Gastrocnemius medialis (tissue), 4 donors: ENCODE results near the gene LIN7C. TPM values are rescaled to one million over a fixed set of nuclear protein-coding genes. Genes with fewer than 3 reads are reported as not detected.

Experiments
- ATAC-seq, 2 donors: fragments of 150-250 bp; one replicate each; pipeline ENCODE4 v1.9.1; 2016
- DNase-seq, 2 donors: peaks; one replicate each; pipeline ENCODE4 v3.0.0-alpha.2; 2019
- H3K27ac ChIP-seq, 4 donors: fragments of 200-600 bp; sonication (generic); 1 replicate in 1 of 4; 2 replicates in 3 of 4; pipeline ENCODE4 v1.5.1; 2016 to 2018; ENCODE audit warnings: mild to moderate bottlenecking in 2 of 4, moderate library complexity in 1 of 4
- H3K27me3 ChIP-seq, 3 donors: fragments of 200-600 bp; sonication (generic) in 2 of 3; 1 replicate in 1 of 3; 2 replicates in 2 of 3; pipeline versions ENCODE4 v1.5.1 to v1.6.0; 2016 to 2019; ENCODE audit warnings: mild to moderate bottlenecking in 1 of 3, moderate library complexity in 1 of 3
- H3K36me3 ChIP-seq, 2 donors: fragments of 200-600 bp; sonication (generic) in 1 of 2; one replicate each; pipeline ENCODE4 v1.5.1; 2017 to 2018
- H3K4me1 ChIP-seq, 2 donors: fragments of 200-600 bp; sonication (generic) in 1 of 2; one replicate each; pipeline ENCODE4 v1.5.1; 2016 to 2017; ENCODE audit warnings: mild to moderate bottlenecking in 2 of 2
- H3K4me3 ChIP-seq, 4 donors: fragments of 200-600 bp; sonication (generic) in 3 of 4; 1 replicate in 1 of 4; 2 replicates in 3 of 4; pipeline ENCODE4 v1.5.1; 2016 to 2019; ENCODE audit warnings: mild to moderate bottlenecking in 2 of 4
- H3K9me3 ChIP-seq, 3 donors: fragments of 200-600 bp; sonication (generic) in 2 of 3; 1 replicate in 1 of 3; 2 replicates in 2 of 3; pipeline ENCODE4 v1.5.1; 2016 to 2019
- CTCF ChIP-seq, 5 experiments: fragments of 450-650 bp in 3 of 5; fragments of 200-600 bp in 2 of 5; sonication (generic) in 2 of 5; IDR thresholded peaks in 4 of 5; conservative IDR thresholded peaks in 1 of 5; 1 replicate in 4 of 5; 2 replicates in 1 of 5; pipeline ENCODE4 v1.5.1; 2016 to 2019; ENCODE audit warnings: antibody characterized with exemption in 5 of 5, mild to moderate bottlenecking in 3 of 5, moderate library complexity in 3 of 5
- POLR2A ChIP-seq, 2 donors: fragments of 450-650 bp; IDR thresholded peaks; one replicate each; pipeline ENCODE4 v1.6.1; 2017; ENCODE audit warnings: antibody characterized with exemption in 2 of 2, mild to moderate bottlenecking in 2 of 2, moderate library complexity in 2 of 2
- in situ Hi-C, 4 donors: fragments of 200-750 bp; cut with MboI; loops; one replicate each; pipeline versions ENCODE4 v1.15.0 to v1.8.0; 2017; ENCODE audit warnings: low sequenced_read_pairs in 4 of 4
- intact Hi-C: fragments of 100-400 bp; cut with DNase I; formaldehyde crosslinking; loops from one replicate; pipeline ENCODE4 v1.15.1; 2023; ENCODE audit warnings: low total_unique reads
- total RNA-seq, 4 donors: library from RNA; depleted of rRNA; stranded (reverse); fragments of >200 nt; gene quantifications; one replicate each; pipeline versions ENCODE4 v1.1.0 to v1.2.3, GENCODE V29; 2016

LIN7C gene
- total RNA-seq, 4 donors from 2014 or later: 10.6 to 22.8 (median 13.8) TPM

GRCh38 chr11:27456795-27457329 is 49.7 kb downstream of the LIN7C start:
- no peaks in the 10 kb centered on the region for H3K9me3 ChIP-seq
- H3K27ac ChIP-seq: no peak overlapping the region
- DNase-seq (no peak), ATAC-seq (no peak)
- intact Hi-C loops: no loop called here
- no peaks in the 10 kb centered on the region for H3K36me3 ChIP-seq
- H3K4me1 ChIP-seq: peaks cover 1% of the 10 kb centered on the region in 2 donors
- in situ Hi-C loops: no loop called here
- TF ChIP-seq CTCF (IDR thresholded peaks at IDR 0.05 in 4 of 5, conservative IDR thresholded peaks at IDR 0.05 in 1 of 5) (no peak), POLR2A (IDR thresholded peaks at IDR 0.05) (no peak)
- H3K27me3 ChIP-seq: no peaks in the 10 kb centered on the region
- no peak overlapping the region for H3K4me3 ChIP-seq

GRCh38 chr11:27456140-27456794 is 50.3 kb downstream of the LIN7C start:
- in situ Hi-C loops: no loop called here
- H3K4me1 ChIP-seq: peaks cover 7% of the 10 kb centered on the region in 2 donors
- no peak for DNase-seq

GRCh38 chr11:27455667-27456066 is 50.9 kb downstream of the LIN7C start:
- no peaks in the 10 kb centered on the region for H3K27me3 ChIP-seq
- peaks cover 8 to 13% of the 10 kb centered on the region in 2 donors for H3K4me1 ChIP-seq
- H3K36me3 ChIP-seq: no peaks in the 10 kb centered on the region
- no peak overlapping the region for H3K4me3 ChIP-seq
- DNase-seq (no peak), ATAC-seq (no peak)
- no peak overlapping the region for H3K27ac ChIP-seq
- in situ Hi-C loops (no loop called here), intact Hi-C loops (no loop called here)
- H3K9me3 ChIP-seq: no peaks in the 10 kb centered on the region
- no peak for TF ChIP-seq CTCF (IDR thresholded peaks at IDR 0.05 in 4 of 5, conservative IDR thresholded peaks at IDR 0.05 in 1 of 5)
- no peak for TF ChIP-seq POLR2A (IDR thresholded peaks at IDR 0.05)

More at GRCh38 chr11:27456140-27456794, 50.3 kb downstream of the LIN7C start:
- H3K36me3 ChIP-seq: no peaks in the 10 kb centered on the region
- no peak for ATAC-seq
- H3K27ac ChIP-seq: no peak overlapping the region
- no peak overlapping the region for H3K4me3 ChIP-seq
- intact Hi-C loops: no loop called here
- TF ChIP-seq CTCF (IDR thresholded peaks at IDR 0.05 in 4 of 5, conservative IDR thresholded peaks at IDR 0.05 in 1 of 5): no peak
- no peak for TF ChIP-seq POLR2A (IDR thresholded peaks at IDR 0.05)
- no peaks in the 10 kb centered on the region for H3K9me3 ChIP-seq
- H3K27me3 ChIP-seq: no peaks in the 10 kb centered on the region

- Histone ChIP-seq H3K4me3 (no peak overlapping the region), H3K9me3 (no peaks in the 10 kb centered on the region), H3K36me3 (no peaks in the 10 kb centered on the region), H3K27ac (no peak overlapping the region), H3K27me3 (no peaks in the 10 kb centered on the region), H3K4me1 (peaks cover 8 to 16% of the 10 kb centered on the region in 2 donors)
- TF ChIP-seq POLR2A (IDR thresholded peaks at IDR 0.05): no peak
- no peak for TF ChIP-seq CTCF (IDR thresholded peaks at IDR 0.05 in 4 of 5, conservative IDR thresholded peaks at IDR 0.05 in 1 of 5)
- no peak for ATAC-seq
- DNase-seq: no peak
- intact Hi-C loops: no loop called here
- in situ Hi-C loops: no loop called here
These were observed 52.9 kb downstream of the LIN7C start for GRCh38 chr11:27453701-27454100.
